ENCODE data around the gene SSBP3. TPM values are rescaled to one million over a fixed set of nuclear protein-coding genes. Genes with fewer than 3 reads are reported as not detected.

SSBP3 gene
- total and polyA plus RNA-seq, 9 of the 15 experiments (the other 6 are each of a cell fraction or from before 2014, with no cell fraction given) = 8.7 to 108 (median 33.8) TPM

GRCh38 chr1:54425152-54425584 lies 19.0 kb upstream of the SSBP3 start:
- H3K9me1 ChIP-seq (ENCODE audit: control insufficient read depth, insufficient read depth, low read length) = no peaks in the 10 kb centered on the region
- H3K27ac ChIP-seq (ENCODE audit: extremely low read depth, low read depth, low read length) = no peak overlapping the region
- peak; percentile 60 for ATAC-seq
- DNase-seq (ENCODE audit: extremely low read depth in 1 of 4, low spot score in 3 of 4) = no peak
- H3K4me3 ChIP-seq = no peak overlapping the region
- H3K4me2 ChIP-seq (ENCODE audit: insufficient read depth, low read length) = no peak overlapping the region
- no peaks in the 10 kb centered on the region for H4K20me1 ChIP-seq (replicated peaks; ENCODE audit: control insufficient read depth, insufficient read depth, low read length)
- peaks cover 7 to 15% of the 10 kb centered on the region in 2 experiments; a peak in 4 of 5 replicates for H3K4me1 ChIP-seq (replicated peaks in 1 of 2; ENCODE audit: control insufficient read depth in 2 of 2, insufficient read depth in 2 of 2, low read length in 2 of 2)
- H3K36me3 ChIP-seq (ENCODE audit: control insufficient read depth, insufficient read depth, low read length) = no peaks in the 10 kb centered on the region
- WGBS (ENCODE audit: insufficient coverage, low coverage, missing lambda C conversion rate) = 70% methylated on average over 9 of the region's 9 CpGs
- intact Hi-C loops (cut with micrococcal nuclease) (loop anchor here (5.0 kb wide), 1 partner anchor 37 kb away; no protein-coding TSS in a partner anchor), in situ Hi-C loops (cut with MboI) (no loop called here)
- no peak for FAIRE-seq
- ChIA-PET CTCF (ENCODE audit: low intra/inter-chr PET ratio) (interaction anchor here (0.6 kb wide), 1 partner anchor 355 kb away, joined by 3 read pairs; no protein-coding TSS in a partner anchor), POLR2A (interaction anchor here (0.6 to 1.6 kb wide), 3 partner anchors 12 to 44 kb away, joined by 3 to 4 read pairs (median 3); no protein-coding TSS in a partner anchor)
- BruUV-seq (replicated peaks) = no TSS peak
- H3K9ac ChIP-seq (ENCODE audit: insufficient read depth in 1 of 2, low read depth in 2 of 2, low read length in 2 of 2) = no peak overlapping the region
- H2AFZ ChIP-seq (ENCODE audit: low read depth, low read length) = no peak overlapping the region
- no peaks in the 10 kb centered on the region for H3K9me3 ChIP-seq (replicated peaks; ENCODE audit: control insufficient read depth, insufficient read depth, low read depth, low read length)
- H3K27me3 ChIP-seq (ENCODE audit: control insufficient read depth in 2 of 2, insufficient read depth in 2 of 2, low read length in 2 of 2) = no peaks in the 10 kb centered on the region
- no peaks in the 10 kb centered on the region for H3K79me2 ChIP-seq (ENCODE audit: control insufficient read depth, insufficient read depth, low read length)
- TF ChIP-seq REST (IDR thresholded peaks at IDR 0.05; ENCODE audit: borderline replicate concordance) = peak; percentile 62
- TF ChIP-seq REST (CRISPR knock-in tag; IDR thresholded peaks at IDR 0.05; ENCODE audit: low read depth) = no peak
- no peak for TF ChIP-seq ZBTB43 (CRISPR knock-in tag; IDR thresholded peaks at IDR 0.05)
- no peak for TF ChIP-seq CCNT2 (IDR thresholded peaks at IDR 0.05; ENCODE audit: borderline replicate concordance, extremely low read depth, insufficient read length, low read depth, low read length)
- TF ChIP-seq RAD21 (CRISPR knock-in tag; conservative IDR thresholded peaks at IDR 0.05 in 1 of 2, IDR thresholded peaks at IDR 0.05 in 1 of 2) = peak in 1 of 2 experiments; percentile 76; a peak in 2 of 4 replicates
- peak; percentile 31; the same call in 1 of the 2 replicates for TF ChIP-seq TFAP4 (CRISPR knock-in tag; IDR thresholded peaks at IDR 0.05; ENCODE audit: borderline replicate concordance)
- TF ChIP-seq CTCF (IDR thresholded peaks at IDR 0.05 in 2 of 3, conservative IDR thresholded peaks at IDR 0.05 in 1 of 3; ENCODE audit: insufficient read depth in 2 of 3, low read depth in 1 of 3, low read length in 3 of 3) = peak; percentile 32 to 58 (median 46); a peak in 5 of 6 replicates
- no peak for TF ChIP-seq ZNF77 (CRISPR knock-in tag; IDR thresholded peaks at IDR 0.05)
